Cardiac atrium fibroblast (primary cell): ENCODE results near the gene FAM222B. TPM values are rescaled to one million over a fixed set of nuclear protein-coding genes. Genes with fewer than 3 reads are reported as not detected.

ENCODE experiments used
- total RNA-seq: library from RNA; depleted of rRNA; stranded (reverse); fragments of >200 nt; gene quantifications from 2 replicates; pipeline ENCODE4 v1.2.3, GENCODE V29; 2015

FAM222B gene
- 4.7 and 16.0 TPM in 2 replicates for total RNA-seq

GRCh38 chr17:28842282-28843012, at the start of gene FAM222B:
Gene FAM222B (minus strand): TSS chr17:28842790. CDS start chr17:28766667, 76,123 bp downstream.

DNA sequence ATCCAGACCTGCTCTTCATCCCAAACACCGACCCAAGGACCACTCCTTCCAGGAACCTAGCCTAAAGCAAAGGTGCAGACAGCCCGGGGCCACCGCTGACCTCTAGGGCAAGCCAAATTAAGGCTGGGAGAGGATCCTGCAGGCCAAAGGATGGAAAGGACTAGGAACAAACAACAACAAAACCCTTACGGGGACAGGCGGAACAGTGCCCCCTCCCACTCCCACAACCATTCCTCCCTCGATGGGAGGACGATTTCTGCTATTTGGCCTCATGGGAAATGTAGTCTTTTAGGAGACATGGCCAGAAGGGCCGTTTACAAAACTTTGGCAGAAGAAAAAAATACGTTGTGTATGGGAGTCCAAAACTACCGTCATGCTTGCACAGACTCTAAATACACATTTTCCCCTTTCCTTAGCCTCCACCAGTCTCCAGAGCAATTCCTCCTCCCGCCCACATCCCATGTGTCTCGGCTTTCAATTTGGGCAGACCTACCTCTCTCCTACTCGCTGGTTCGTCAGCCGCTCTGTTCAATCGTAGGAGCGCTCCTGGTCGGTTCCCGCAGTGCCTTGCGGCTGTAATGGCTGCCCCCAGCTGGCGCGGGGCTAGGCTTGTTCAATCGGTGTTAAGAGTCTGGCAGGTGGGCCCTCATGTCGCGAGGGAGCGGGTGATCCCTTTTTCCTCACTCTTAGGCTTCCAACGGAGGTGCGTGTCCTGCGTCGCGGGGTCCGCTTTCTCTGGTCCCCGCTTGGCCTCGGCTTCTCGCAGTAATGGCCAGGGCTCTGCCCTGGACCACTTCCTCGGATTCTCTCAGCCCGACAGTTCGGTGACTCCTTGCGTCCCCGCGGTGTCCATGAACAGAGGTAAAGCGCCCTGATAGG, 12.1 kb upstream of the FAM222B start, which contains the start of gene ERAL1:
Gene ERAL1, plus strand, starts transcription at position 560 of the 879 bp plus-strand sequence. Its CDS starts 19 bp downstream, at position 579.

GRCh38 chr17:28743243-28744103, 99.1 kb downstream of the FAM222B start, which contains the start of gene TRAF4:
Gene TRAF4 (plus strand): TSS chr17:28744011. CDS start chr17:28744113, 102 bp downstream.

GRCh38 chr17:28728364-28729200, 114.0 kb downstream of the FAM222B start, which contains the start of gene NEK8:
Gene NEK8 (plus strand): TSS chr17:28728788. CDS start chr17:28728814, 26 bp downstream.

DNA sequence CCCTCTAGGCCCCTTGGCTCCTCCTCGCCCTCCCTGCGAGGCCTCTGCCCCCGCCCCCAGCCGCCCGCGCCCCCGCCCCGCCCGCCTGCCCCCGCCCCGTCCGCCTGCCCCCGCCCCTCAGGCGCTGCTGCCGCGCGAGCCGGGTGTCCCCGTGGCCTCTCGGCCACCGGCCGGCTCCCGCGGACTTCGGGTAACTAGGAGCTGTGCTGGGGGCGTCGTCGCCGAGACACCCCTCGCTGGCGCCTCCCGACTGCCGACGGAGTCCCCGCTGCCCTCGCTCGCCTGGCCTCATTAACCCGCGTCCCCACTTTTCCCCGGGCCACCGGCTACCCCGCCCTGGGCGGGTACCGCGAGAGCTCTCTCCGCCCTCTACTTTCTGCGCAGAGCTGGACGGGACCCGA, 116.4 kb downstream of the FAM222B start, which contains the start of gene TLCD1:
Gene TLCD1, minus strand, starts transcription at position 8 of the 401 bp plus-strand sequence. CDS start 136 bp downstream, outside the sequence.

GRCh38 chr17:28717578-28718332, 124.8 kb downstream of the FAM222B start, which contains the start of gene RAB34:
Gene RAB34 (minus strand): TSS chr17:28717868. CDS start chr17:28717266, 602 bp downstream.

DNA sequence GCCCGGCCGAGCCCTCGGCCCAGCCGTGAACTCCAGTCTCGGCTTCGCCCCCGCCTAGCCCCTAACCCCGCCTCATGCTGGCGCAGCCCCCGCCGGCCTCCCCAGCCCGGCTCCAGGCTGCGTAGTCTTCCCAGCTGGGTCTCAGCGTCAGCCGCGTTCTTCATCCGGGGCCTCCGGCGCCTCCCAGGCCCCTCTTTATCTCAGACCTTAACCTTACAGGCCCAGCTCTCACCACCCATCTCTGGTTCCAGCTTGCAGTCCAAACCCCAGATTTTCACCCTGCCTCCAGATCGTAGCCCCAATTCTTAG, 130.9 kb downstream of the FAM222B start, which contains the start of gene PROCA1:
Gene PROCA1, minus strand, starts transcription at position 166 of the 309 bp plus-strand sequence. CDS start 228 bp downstream, outside the sequence.

Other genes with a start within 250 kb of the FAM222B start
- 7.2 and 9.1 TPM in 2 replicates for gene SPAG5, start 243.8 kb downstream of the FAM222B start, total RNA-seq
- 0.81 and 6.0 TPM in 2 replicates for gene RSKR, start 228.6 kb downstream of the FAM222B start, total RNA-seq
- gene BLTP2, start 197.6 kb downstream of the FAM222B start, total RNA-seq, result 71.1 and 102 TPM in 2 replicates
- gene SDF2, start 180.9 kb downstream of the FAM222B start, total RNA-seq, result 42.1 and 66.3 TPM in 2 replicates
- gene SUPT6H, start 180.6 kb downstream of the FAM222B start, total RNA-seq, result 32.0 and 40.7 TPM in 2 replicates
- under 0.01 TPM in 1 of 2 replicates, not detected in the other for gene PROCA1, start 130.9 kb downstream of the FAM222B start, total RNA-seq
- 266 and 343 TPM in 2 replicates for gene RAB34, start 124.9 kb downstream of the FAM222B start, total RNA-seq
- gene RPL23A, start 122.8 kb downstream of the FAM222B start, total RNA-seq, result 623 and 755 TPM in 2 replicates
- gene TLCD1, start 116.6 kb downstream of the FAM222B start, total RNA-seq, result 8.6 and 20.9 TPM in 2 replicates
- 2.6 and 3.2 TPM in 2 replicates for gene NEK8, start 114.0 kb downstream of the FAM222B start, total RNA-seq
- 30.8 and 39.0 TPM in 2 replicates for gene TRAF4, start 98.8 kb downstream of the FAM222B start, total RNA-seq
- gene ERAL1, start 12.2 kb upstream of the FAM222B start, total RNA-seq, result 43.1 and 44.8 TPM in 2 replicates
- 69.7 and 76.8 TPM in 2 replicates for gene FLOT2, start 54.9 kb upstream of the FAM222B start, total RNA-seq
- gene DHRS13, start 60.3 kb upstream of the FAM222B start, total RNA-seq, result 7.4 and 9.2 TPM in 2 replicates
- gene PHF12, start 108.7 kb upstream of the FAM222B start, total RNA-seq, result 18.2 and 18.8 TPM in 2 replicates
- gene SEZ6, start 163.2 kb upstream of the FAM222B start, total RNA-seq, result not detected in 2 replicates
- gene PIPOX, start 200.4 kb upstream of the FAM222B start, total RNA-seq, result not detected in 2 replicates